ENCODE results near the gene MSMB. TPM values are rescaled to one million over a fixed set of nuclear protein-coding genes. Genes with fewer than 3 reads are reported as not detected.

MSMB gene
- total RNA-seq, 1 donor from 2014 or later: not detected

Other genes starting within 250 kb of the MSMB start
- gene AGAP4, start 198.8 kb downstream of the MSMB start, total RNA-seq: 19.6 and 31.4 TPM in 2 replicates
- 47.2 and 50.1 TPM in 2 replicates for gene TIMM23, start 73.8 kb downstream of the MSMB start, total RNA-seq
- gene NCOA4, start 15.6 kb downstream of the MSMB start, total RNA-seq: 94.5 and 94.9 TPM in 2 replicates
- gene ANTXRL, start 240.7 kb upstream of the MSMB start, total RNA-seq: not detected in 2 replicates